Measurements from ENCODE around the gene LARP1B.
"Not testable (repeated sequence)": the region's sequence is repeated elsewhere in the genome, so short reads cannot be mapped to it uniquely, and the experiment has no call there.

The LARP1B gene

GRCh38 chr4:128256539-128256938 lies 195.4 kb downstream of the LARP1B start:
- in situ Hi-C loops (cut with HindIII; ENCODE audit: low sequenced_read_pairs), result no loop called here
- DNase-seq (ENCODE audit: low read depth, low spot score), result no peak
- no peak overlapping the region for H3K4me3 ChIP-seq (ENCODE audit: low read depth, low read length)
- no peak for TF ChIP-seq CTCF (IDR thresholded peaks at IDR 0.05; ENCODE audit: low read depth, low read length)

GRCh38 chr4:128258166-128258565 lies 197.1 kb downstream of the LARP1B start:
- DNase-seq (ENCODE audit: low read depth, low spot score); H3K4me3 ChIP-seq (ENCODE audit: low read depth, low read length); in situ Hi-C loops (cut with HindIII; ENCODE audit: low sequenced_read_pairs): not testable (repeated sequence)

GRCh38 chr4:128259889-128260288 lies 198.8 kb downstream of the LARP1B start:
- H3K4me3 ChIP-seq (ENCODE audit: low read depth, low read length); in situ Hi-C loops (cut with HindIII; ENCODE audit: low sequenced_read_pairs); DNase-seq (ENCODE audit: low read depth, low spot score): not testable (repeated sequence)

Measured in astrocyte of the spinal cord (primary cell).